ENCODE measurements around the gene UNC5C. TPM values are rescaled to one million over a fixed set of nuclear protein-coding genes. Genes with fewer than 3 reads are reported as not detected.

The UNC5C gene
- total RNA-seq, 1 experiment from 2014 or later = not detected

- Histone ChIP-seq H3K36me3 (ENCODE audit: control insufficient read depth, insufficient read depth, low read length) (no peaks in the 10 kb centered on the region), H3K9me3 (no peaks in the 10 kb centered on the region; the same call in 1 of the 2 replicates), H3K4me3 (ENCODE audit: low read depth, low read length) (no peak overlapping the region), H3K4me1 (no peaks in the 10 kb centered on the region), H3K27me3 (replicated peaks; ENCODE audit: control insufficient read depth, insufficient read depth, low read length) (no peaks in the 10 kb centered on the region)
- Mint-ChIP-seq H3K4me3 (ENCODE audit: unreplicated experiment) (no peak overlapping the region), H3K4me1 (ENCODE audit: low read depth, unreplicated experiment) (no peaks in the 10 kb centered on the region), H3K36me3 (ENCODE audit: insufficient read depth, unreplicated experiment) (no peaks in the 10 kb centered on the region), H3K9me3 (ENCODE audit: unreplicated experiment) (peaks cover 13% of the 10 kb centered on the region), H3K27ac (ENCODE audit: unreplicated experiment) (no peak overlapping the region), H3K27me3 (ENCODE audit: insufficient read depth, unreplicated experiment) (no peaks in the 10 kb centered on the region)
- ChIA-PET POLR2A (no interaction called here), CTCF (no interaction called here)
- no TSS peak for BruUV-seq (replicated peaks)
- DNase-seq = no peak
- intact Hi-C loops (cut with micrococcal nuclease; ENCODE audit: unreplicated experiment) = no loop called here
- TF ChIP-seq CTCF (IDR thresholded peaks at IDR 0.05; ENCODE audit: insufficient read depth in 1 of 2, low read depth in 1 of 2, low read length in 1 of 2, severe bottlenecking in 1 of 2, unreplicated experiment in 1 of 2) = no peak
Measured at GRCh38 chr4:95571577-95571976, 22.8 kb upstream of the UNC5C start.

- ChIA-PET CTCF (no interaction called here), POLR2A (no interaction called here)
- Histone ChIP-seq H3K9me3 (no peaks in the 10 kb centered on the region), H3K36me3 (ENCODE audit: control insufficient read depth, insufficient read depth, low read length) (no peaks in the 10 kb centered on the region), H3K4me3 (ENCODE audit: low read depth, low read length) (no peak overlapping the region), H3K4me1 (no peaks in the 10 kb centered on the region), H3K27me3 (replicated peaks; ENCODE audit: control insufficient read depth, insufficient read depth, low read length) (no peaks in the 10 kb centered on the region)
- no peaks in the 10 kb centered on the region for H3K9me3 Mint-ChIP-seq (ENCODE audit: unreplicated experiment)
- no peak for TF ChIP-seq CTCF (IDR thresholded peaks at IDR 0.05; ENCODE audit: insufficient read depth in 1 of 2, low read depth in 1 of 2, low read length in 1 of 2, severe bottlenecking in 1 of 2, unreplicated experiment in 1 of 2)
- H3K4me1 Mint-ChIP-seq (ENCODE audit: low read depth, unreplicated experiment) = no peaks in the 10 kb centered on the region
- H3K27me3 Mint-ChIP-seq (ENCODE audit: insufficient read depth, unreplicated experiment) = no peaks in the 10 kb centered on the region
- BruUV-seq (replicated peaks) = no TSS peak
- DNase-seq = no peak
- no peak overlapping the region for H3K27ac Mint-ChIP-seq (ENCODE audit: unreplicated experiment)
- H3K36me3 Mint-ChIP-seq (ENCODE audit: insufficient read depth, unreplicated experiment) = no peaks in the 10 kb centered on the region
- no peak overlapping the region for H3K4me3 Mint-ChIP-seq (ENCODE audit: unreplicated experiment)
- intact Hi-C loops (cut with micrococcal nuclease; ENCODE audit: unreplicated experiment) = no loop called here
Measured at GRCh38 chr4:95563638-95564337, 15.0 kb upstream of the UNC5C start.

GRCh38 chr4:95560774-95561173 lies 12.0 kb upstream of the UNC5C start:
- no peak for DNase-seq
- Mint-ChIP-seq H3K36me3 (ENCODE audit: insufficient read depth, unreplicated experiment) (no peaks in the 10 kb centered on the region), H3K4me3 (ENCODE audit: unreplicated experiment) (no peak overlapping the region), H3K27ac (ENCODE audit: unreplicated experiment) (no peak overlapping the region), H3K9me3 (ENCODE audit: unreplicated experiment) (no peaks in the 10 kb centered on the region), H3K27me3 (ENCODE audit: insufficient read depth, unreplicated experiment) (no peaks in the 10 kb centered on the region), H3K4me1 (ENCODE audit: low read depth, unreplicated experiment) (no peaks in the 10 kb centered on the region)
- no peaks in the 10 kb centered on the region for H3K27me3 ChIP-seq (replicated peaks; ENCODE audit: control insufficient read depth, insufficient read depth, low read length)
- intact Hi-C loops (cut with micrococcal nuclease; ENCODE audit: unreplicated experiment) = no loop called here
- no peak for TF ChIP-seq CTCF (IDR thresholded peaks at IDR 0.05; ENCODE audit: insufficient read depth in 1 of 2, low read depth in 1 of 2, low read length in 1 of 2, severe bottlenecking in 1 of 2, unreplicated experiment in 1 of 2)
- no peaks in the 10 kb centered on the region for H3K9me3 ChIP-seq
- no peaks in the 10 kb centered on the region for H3K4me1 ChIP-seq
- CTCF ChIA-PET = no interaction called here
- no peak overlapping the region for H3K4me3 ChIP-seq (ENCODE audit: low read depth, low read length)
- H3K36me3 ChIP-seq (ENCODE audit: control insufficient read depth, insufficient read depth, low read length) = no peaks in the 10 kb centered on the region
- no TSS peak for BruUV-seq (replicated peaks)
- POLR2A ChIA-PET = no interaction called here
